OCI-LY1 (cell line): Measurements from ENCODE around the gene KIF25.

ENCODE experiments used
- CTCF ChIP-seq: fragments of 200-600 bp; sonication (generic), shearing (Covaris generic); IDR thresholded peaks from 2 replicates; pipeline ENCODE4 v1.5.1; 2017; ENCODE audit warnings: mild to moderate bottlenecking, antibody characterized with exemption, low read length, moderate library complexity, mixed read lengths
- EZH2 ChIP-seq: fragments of 200-600 bp; sonication (generic), shearing (Covaris generic); IDR thresholded peaks from 2 replicates; pipeline ENCODE4 v1.8.0; 2017; ENCODE audit warnings: borderline replicate concordance, mixed run types, mild to moderate bottlenecking, antibody characterized with exemption, low read length, moderate library complexity, mixed read lengths

DNA sequence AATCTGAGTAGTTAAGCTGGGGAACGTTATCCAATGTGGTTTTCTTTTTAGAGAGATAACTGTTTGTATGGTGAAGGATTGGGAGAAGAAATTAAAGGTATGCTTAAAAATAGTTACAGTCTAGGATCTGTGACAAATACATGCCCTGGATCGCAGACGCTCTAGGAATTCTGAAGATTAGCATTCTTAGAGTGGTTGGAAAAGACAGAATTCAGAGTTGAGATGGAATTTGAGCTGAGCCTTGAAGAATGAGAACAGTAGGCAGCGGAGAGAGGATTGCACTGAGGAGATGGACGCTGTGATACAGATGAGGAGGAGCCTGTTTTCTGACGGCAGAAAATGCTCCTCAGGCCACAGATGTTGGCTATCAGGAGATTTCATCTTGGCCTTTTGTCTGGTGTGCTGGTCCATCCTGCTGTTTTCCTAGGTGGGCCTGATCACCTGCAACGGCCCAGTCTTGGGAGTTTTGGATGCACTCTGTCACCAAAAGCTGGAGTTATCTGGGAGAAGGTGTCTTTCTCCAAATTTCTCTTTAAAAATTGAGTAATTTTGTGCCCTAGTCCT, 48.3 kb upstream of the KIF25 start:
- TF ChIP-seq CTCF (no peak), EZH2 (no peak)
